DOHH2 (cell line): ENCODE results near the gene ITGA1.

ENCODE experiments used
- H3F3A ChIP-seq: fragments of 200-600 bp; sonication (generic), shearing (Covaris generic); 2 replicates; pipeline ENCODE4 v1.6.0; 2016; ENCODE audit warnings: antibody characterized with exemption, mild to moderate bottlenecking; ENCODE audit not compliant: control insufficient read depth, insufficient read depth
- H3K27ac ChIP-seq: fragments of 200-600 bp; sonication (generic); 2 replicates; pipeline ENCODE4 v1.5.1; 2014; ENCODE audit warnings: low read depth, mild to moderate bottlenecking, low read length, moderate library complexity
- H3K27me3 ChIP-seq: fragments of 200-600 bp; sonication (generic); 2 replicates; pipeline ENCODE4 v1.6.1; 2014; ENCODE audit warnings: mild to moderate bottlenecking, low read length, mixed read lengths; ENCODE audit not compliant: control insufficient read depth
- H3K36me3 ChIP-seq: fragments of 200-600 bp; sonication (generic); 2 replicates; pipeline ENCODE4 v1.6.1; 2014; ENCODE audit warnings: mild to moderate bottlenecking, low read length, moderate library complexity, mixed read lengths; ENCODE audit not compliant: control insufficient read depth
- H3K4me1 ChIP-seq: fragments of 200-600 bp; sonication (generic); 2 replicates; pipeline ENCODE4 v1.6.1; 2014; ENCODE audit warnings: mild to moderate bottlenecking, low read length, mixed read lengths; ENCODE audit not compliant: control insufficient read depth
- H3K4me2 ChIP-seq: fragments of 200-600 bp; sonication (generic); 2 replicates; pipeline ENCODE4 v1.6.0; 2014; ENCODE audit warnings: mild to moderate bottlenecking, low read length, moderate library complexity
- H3K4me3 ChIP-seq: fragments of 200-600 bp; sonication (generic); 2 replicates; pipeline ENCODE4 v1.5.1; 2014; ENCODE audit warnings: mild to moderate bottlenecking, low read length, mixed read lengths
- H3K79me2 ChIP-seq: fragments of 200-600 bp; sonication (generic); 2 replicates; pipeline ENCODE4 v1.6.1; 2014; ENCODE audit warnings: mild to moderate bottlenecking, low read length, mixed read lengths; ENCODE audit not compliant: control insufficient read depth
- H3K9me2 ChIP-seq: fragments of 200-600 bp; sonication (generic); replicated peaks from 2 replicates; pipeline ENCODE4 v1.6.1; 2014; ENCODE audit warnings: mild to moderate bottlenecking, low read length, mixed read lengths; ENCODE audit not compliant: control insufficient read depth
- H3K9me3 ChIP-seq: fragments of 200-600 bp; sonication (generic); 2 replicates; pipeline ENCODE4 v1.6.1; 2014; ENCODE audit warnings: antibody characterized with exemption, low read length, mixed read lengths; ENCODE audit not compliant: control insufficient read depth, insufficient read depth
- H4K20me1 ChIP-seq: fragments of 200-600 bp; sonication (generic); 2 replicates; pipeline ENCODE4 v1.6.0; 2014; ENCODE audit warnings: low read depth, mild to moderate bottlenecking, antibody characterized with exemption, low read length, moderate library complexity; ENCODE audit not compliant: control insufficient read depth, insufficient read depth
- EZH2phosphoT487 ChIP-seq: fragments of 200-600 bp; sonication (generic); IDR thresholded peaks from 2 replicates; pipeline ENCODE4 v1.6.1; 2017; ENCODE audit warnings: borderline replicate concordance, mild to moderate bottlenecking, antibody characterized with exemption, low read length, moderate library complexity, mixed read lengths
- TF ChIP-seq, protein P1 (sequence below): fragments of 200-600 bp; sonication (generic); IDR thresholded peaks from one replicate; pipeline ENCODE4 v1.5.1; 2014; ENCODE audit warnings: antibody characterized with exemption, mild to moderate bottlenecking, low read depth, low read length; ENCODE audit not compliant: poor library complexity, severe bottlenecking

Gene ITGA1

DNA sequence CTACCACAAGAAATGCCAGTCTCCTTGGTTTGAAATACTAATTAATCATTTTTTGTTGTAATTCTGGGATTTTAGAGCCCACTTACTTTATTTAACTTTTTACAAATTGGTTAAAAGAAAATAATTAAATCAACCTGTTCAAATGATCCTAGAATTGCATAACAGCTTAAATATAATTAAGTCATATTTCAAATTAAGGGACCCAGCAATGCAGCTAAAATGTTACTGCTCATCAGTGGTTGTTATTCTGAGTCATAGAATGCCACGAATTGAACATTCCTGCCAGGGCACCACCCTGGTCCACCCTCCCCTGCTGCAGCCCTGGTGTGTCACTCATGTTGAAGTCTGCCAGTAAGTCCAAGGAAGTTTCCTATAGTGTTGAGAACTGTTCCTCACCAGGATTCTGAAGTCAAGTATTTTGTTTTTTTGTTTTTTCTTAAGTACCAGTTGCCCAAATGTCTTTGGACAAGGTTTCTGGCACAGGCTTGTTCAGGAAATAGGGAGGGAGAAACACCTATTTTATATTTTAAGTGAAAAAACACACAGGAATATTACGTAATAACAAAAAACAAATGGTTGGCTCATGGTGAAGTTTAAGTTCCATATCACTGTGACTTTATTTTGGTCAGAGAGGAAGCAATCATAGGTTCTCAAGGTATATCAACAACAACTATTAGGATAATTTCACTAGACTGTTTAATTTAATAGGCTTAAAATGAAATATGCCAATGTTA is 4.3 kb upstream of the ITGA1 start:
- Histone ChIP-seq H3K9me3 (no peaks in the 10 kb centered on the region), H3K4me1 (no peaks in the 10 kb centered on the region), H3F3A (no peaks in the 10 kb centered on the region), H3K4me2 (no peak overlapping the region), H3K27me3 (peaks cover 20% of the 10 kb centered on the region), H3K27ac (no peak overlapping the region), H3K36me3 (no peaks in the 10 kb centered on the region), H3K79me2 (no peaks in the 10 kb centered on the region), H3K4me3 (no peak overlapping the region), H3K9me2 (no peaks in the 10 kb centered on the region), H4K20me1 (no peaks in the 10 kb centered on the region)
- no peak for TF ChIP-seq EZH2phosphoT487
- TF ChIP-seq, protein P1, sequence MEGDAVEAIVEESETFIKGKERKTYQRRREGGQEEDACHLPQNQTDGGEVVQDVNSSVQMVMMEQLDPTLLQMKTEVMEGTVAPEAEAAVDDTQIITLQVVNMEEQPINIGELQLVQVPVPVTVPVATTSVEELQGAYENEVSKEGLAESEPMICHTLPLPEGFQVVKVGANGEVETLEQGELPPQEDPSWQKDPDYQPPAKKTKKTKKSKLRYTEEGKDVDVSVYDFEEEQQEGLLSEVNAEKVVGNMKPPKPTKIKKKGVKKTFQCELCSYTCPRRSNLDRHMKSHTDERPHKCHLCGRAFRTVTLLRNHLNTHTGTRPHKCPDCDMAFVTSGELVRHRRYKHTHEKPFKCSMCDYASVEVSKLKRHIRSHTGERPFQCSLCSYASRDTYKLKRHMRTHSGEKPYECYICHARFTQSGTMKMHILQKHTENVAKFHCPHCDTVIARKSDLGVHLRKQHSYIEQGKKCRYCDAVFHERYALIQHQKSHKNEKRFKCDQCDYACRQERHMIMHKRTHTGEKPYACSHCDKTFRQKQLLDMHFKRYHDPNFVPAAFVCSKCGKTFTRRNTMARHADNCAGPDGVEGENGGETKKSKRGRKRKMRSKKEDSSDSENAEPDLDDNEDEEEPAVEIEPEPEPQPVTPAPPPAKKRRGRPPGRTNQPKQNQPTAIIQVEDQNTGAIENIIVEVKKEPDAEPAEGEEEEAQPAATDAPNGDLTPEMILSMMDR = no peak

DNA sequence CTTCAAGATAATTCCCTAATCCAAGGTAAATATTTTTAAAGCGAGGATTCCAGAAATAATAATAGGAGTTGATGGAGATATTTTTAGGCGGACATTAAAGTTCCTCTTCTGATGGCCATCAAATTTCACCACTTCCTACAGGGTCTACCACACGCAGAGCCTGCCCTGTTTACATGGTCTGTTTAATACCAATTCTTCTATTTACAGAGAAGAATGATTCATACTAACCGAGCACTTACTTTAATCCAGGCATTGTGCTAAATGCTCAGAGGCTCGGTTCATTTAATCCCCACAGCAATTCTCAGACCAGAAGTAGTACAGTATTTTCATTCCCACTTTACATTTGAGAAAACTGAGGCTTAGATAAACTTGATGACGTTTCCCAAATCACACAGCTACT is 3.0 kb upstream of the ITGA1 start:
- Histone ChIP-seq H3K36me3 (no peaks in the 10 kb centered on the region), H3F3A (no peaks in the 10 kb centered on the region), H3K4me3 (no peak overlapping the region), H3K9me3 (no peaks in the 10 kb centered on the region), H3K4me2 (no peak overlapping the region), H3K4me1 (no peaks in the 10 kb centered on the region), H3K79me2 (no peaks in the 10 kb centered on the region), H3K27me3 (peaks cover 24% of the 10 kb centered on the region), H4K20me1 (no peaks in the 10 kb centered on the region), H3K9me2 (no peaks in the 10 kb centered on the region), H3K27ac (no peak overlapping the region)
- no peak for TF ChIP-seq EZH2phosphoT487
- TF ChIP-seq, protein P1 = no peak

DNA sequence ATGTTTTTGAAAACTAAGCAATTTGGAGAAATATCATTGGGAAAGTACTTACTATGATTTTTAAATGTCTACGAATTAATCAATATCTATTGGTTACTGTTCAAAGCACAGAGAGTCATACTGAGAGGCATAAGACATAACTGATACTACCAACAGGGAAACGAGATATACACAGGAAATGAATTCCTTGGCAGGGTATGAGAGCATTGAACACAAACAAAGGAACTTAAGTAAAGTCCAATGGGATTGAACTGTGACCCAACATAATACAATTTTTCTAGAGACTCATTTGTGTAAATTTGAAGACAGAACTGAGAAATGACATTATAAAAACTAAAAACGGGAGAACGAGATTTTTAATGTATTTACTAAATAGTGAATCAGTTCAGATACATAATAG is 1.3 kb upstream of the ITGA1 start:
- H3K4me1 ChIP-seq = no peaks in the 10 kb centered on the region
- no peaks in the 10 kb centered on the region for H3F3A ChIP-seq
- no peak overlapping the region for H3K4me2 ChIP-seq
- no peaks in the 10 kb centered on the region for H3K79me2 ChIP-seq
- no peak for TF ChIP-seq EZH2phosphoT487
- TF ChIP-seq, protein P1 = no peak
- H3K27me3 ChIP-seq = peaks cover 24% of the 10 kb centered on the region
- H4K20me1 ChIP-seq = no peaks in the 10 kb centered on the region
- H3K4me3 ChIP-seq = no peak overlapping the region
- no peaks in the 10 kb centered on the region for H3K9me3 ChIP-seq
- no peaks in the 10 kb centered on the region for H3K9me2 ChIP-seq
- no peaks in the 10 kb centered on the region for H3K36me3 ChIP-seq
- no peak overlapping the region for H3K27ac ChIP-seq
